MM.1S (cell line): ENCODE measurements around the gene COL26A1.
A peak's percentile ranks its signal among the peaks of the same experiment; 100 is the strongest.

Experiments
- DNase-seq: peaks from one replicate; pipeline ENCODE4 v3.0.0-alpha.2; 2015
- H2AFZ ChIP-seq: fragments of 300-600 bp; sonication (generic); 2 replicates; pipeline ENCODE4 v1.6.0; 2016; ENCODE audit warnings: antibody characterized with exemption, low read length
- H3F3A ChIP-seq: fragments of 300-600 bp; sonication (generic); 2 replicates; pipeline ENCODE4 v1.6.1; 2016; ENCODE audit warnings: mild to moderate bottlenecking, antibody characterized with exemption, low read length, moderate library complexity, mixed read lengths; ENCODE audit not compliant: insufficient read depth
- H3K27ac ChIP-seq: fragments of 300-600 bp; sonication (generic); 2 replicates; pipeline ENCODE4 v1.5.1; 2016; ENCODE audit warnings: mild to moderate bottlenecking, low read length
- H3K27me3 ChIP-seq: fragments of 300-600 bp; sonication (generic); replicated peaks from 2 replicates; pipeline ENCODE4 v1.6.0; 2016; ENCODE audit warnings: low read length; ENCODE audit not compliant: insufficient read depth
- H3K36me3 ChIP-seq: fragments of 300-600 bp; sonication (generic); replicated peaks from 2 replicates; pipeline ENCODE4 v1.6.1; 2016; ENCODE audit warnings: mild to moderate bottlenecking, low read length, mixed read lengths; ENCODE audit not compliant: insufficient read depth
- H3K4me1 ChIP-seq: fragments of 300-600 bp; sonication (generic); 2 replicates; pipeline ENCODE4 v1.6.1; 2016; ENCODE audit warnings: low read length, mixed read lengths
- H3K4me2 ChIP-seq: fragments of 300-600 bp; sonication (generic); 2 replicates; pipeline ENCODE4 v1.6.0; 2016; ENCODE audit warnings: low read depth, low read length
- H3K4me3 ChIP-seq: fragments of 300-600 bp; sonication (generic); 2 replicates; pipeline ENCODE4 v1.5.1; 2016; ENCODE audit warnings: low read length, mixed read lengths
- H3K79me2 ChIP-seq: fragments of 300-600 bp; sonication (generic); 2 replicates; pipeline ENCODE4 v1.6.1; 2016; ENCODE audit warnings: mixed run types, low read length, mixed read lengths
- H3K9ac ChIP-seq: fragments of 300-600 bp; sonication (generic); 2 replicates; pipeline ENCODE4 v1.6.1; 2016; ENCODE audit warnings: low read length, mixed read lengths
- H3K9me2 ChIP-seq: fragments of 300-600 bp; sonication (generic); replicated peaks from 2 replicates; pipeline ENCODE4 v1.6.1; 2016; ENCODE audit warnings: mild to moderate bottlenecking, low read length, mixed read lengths; ENCODE audit not compliant: insufficient read depth
- H3K9me3 ChIP-seq: fragments of 300-600 bp; sonication (generic); replicated peaks from 2 replicates; pipeline ENCODE4 v1.6.1; 2016; ENCODE audit warnings: mild to moderate bottlenecking, low read length, mixed read lengths; ENCODE audit not compliant: insufficient read depth
- H4K20me1 ChIP-seq: fragments of 300-600 bp; sonication (generic); 2 replicates; pipeline ENCODE4 v1.6.1; 2016; ENCODE audit warnings: mild to moderate bottlenecking, low read length, moderate library complexity, mixed read lengths; ENCODE audit not compliant: insufficient read depth
- CTCF ChIP-seq: fragments of 300-600 bp; sonication (generic); IDR thresholded peaks from 2 replicates; pipeline ENCODE4 v1.5.1; 2016; ENCODE audit warnings: antibody characterized with exemption, low read length, mixed read lengths
- EZH2 ChIP-seq: fragments of 300-600 bp; sonication (generic); optimal IDR thresholded peaks from 2 replicates; pipeline ENCODE3; 2017; ENCODE audit warnings: low read depth, mild to moderate bottlenecking, antibody characterized with exemption, low read length, mixed read lengths
- EZH2phosphoT487 ChIP-seq: fragments of 300-600 bp; sonication (generic); IDR thresholded peaks from 2 replicates; pipeline ENCODE4 v1.6.1; 2018; ENCODE audit warnings: antibody characterized with exemption, low read length

The COL26A1 gene

GRCh38 chr7:101321491-101322401, 40.9 kb upstream of the COL26A1 start, which contains the start of gene IFT22:
TSS of gene IFT22 (minus strand) at chr7:101321812. CDS start at chr7:101321709, 103 bp downstream.
- Histone ChIP-seq H3K27ac (no peak within 1 kb of the TSS), H3K4me1 (0 out of 2 replicates have a peak, but pooled peaks cover 3% of the 10 kb centered on the region), H4K20me1 (no peaks in the 10 kb centered on the region), H3K9me3 (no peaks in the 10 kb centered on the region), H3K27me3 (peaks cover 28% of the 10 kb centered on the region), H3K4me3 (peak within 1 kb of the TSS; percentile 77), H3K79me2 (no peaks in the 10 kb centered on the region), H3K9ac (peak within 1 kb of the TSS; percentile 45; the same call in 1 of the 2 replicates), H2AFZ (peak within 1 kb of the TSS; percentile 94), H3K36me3 (no peaks in the 10 kb centered on the region), H3K9me2 (no peaks in the 10 kb centered on the region), H3F3A (no peaks in the 10 kb centered on the region), H3K4me2 (peak within 1 kb of the TSS; percentile 82)
- peak; percentile 96 for DNase-seq
- TF ChIP-seq EZH2 (no peak), CTCF (0 out of 2 replicates have a peak, but pooled peaks have one; percentile 5)

- no peak for DNase-seq
- Histone ChIP-seq H3K79me2 (no peaks in the 10 kb centered on the region), H3K9me3 (no peaks in the 10 kb centered on the region), H3F3A (no peaks in the 10 kb centered on the region), H2AFZ (no peak overlapping the region), H3K4me1 (no peaks in the 10 kb centered on the region), H3K9me2 (no peaks in the 10 kb centered on the region), H3K9ac (no peak overlapping the region), H3K27ac (no peak overlapping the region), H3K27me3 (peaks cover 68% of the 10 kb centered on the region), H3K36me3 (no peaks in the 10 kb centered on the region), H3K4me2 (no peak overlapping the region), H3K4me3 (no peak overlapping the region), H4K20me1 (no peaks in the 10 kb centered on the region)
- no peak for TF ChIP-seq EZH2
- no peak for TF ChIP-seq CTCF
- no peak for TF ChIP-seq EZH2phosphoT487
Observed at GRCh38 chr7:101328159-101328558, 34.5 kb upstream of the COL26A1 start.

- no peak for DNase-seq
- no peak for TF ChIP-seq CTCF
- no peak for TF ChIP-seq EZH2
- no peak for TF ChIP-seq EZH2phosphoT487
- Histone ChIP-seq H2AFZ (no peak overlapping the region), H3K4me2 (no peak overlapping the region), H3K27me3 (peaks cover 69% of the 10 kb centered on the region), H4K20me1 (no peaks in the 10 kb centered on the region), H3K36me3 (no peaks in the 10 kb centered on the region), H3K4me1 (no peaks in the 10 kb centered on the region), H3K4me3 (no peak overlapping the region), H3F3A (no peaks in the 10 kb centered on the region), H3K27ac (no peak overlapping the region), H3K9me2 (no peaks in the 10 kb centered on the region), H3K9ac (no peak overlapping the region), H3K9me3 (no peaks in the 10 kb centered on the region), H3K79me2 (no peaks in the 10 kb centered on the region)
Observed at GRCh38 chr7:101330011-101330484, 32.6 kb upstream of the COL26A1 start.
